HG03108 (cell line): ENCODE data around the gene IL3.

Source experiments
- ATAC-seq: cut with Tn5 transposase; IDR thresholded peaks from one replicate; pipeline ENCODE4 v1.9.1; 2021; ENCODE audit warnings: moderate library complexity; ENCODE audit not compliant: unreplicated experiment

Gene IL3

GRCh38 chr5:132110930-132111329 lies 50.5 kb downstream of the IL3 start:
- ATAC-seq, result no peak

GRCh38 chr5:132112111-132112510 lies 51.7 kb downstream of the IL3 start:
- ATAC-seq, result no peak
